OCI-LY3 (cell line): ENCODE data around the gene AFTPH.

Experiments
- H2AFZ ChIP-seq: fragments of 200-600, 300-600 bp; shearing (Covaris generic); 2 replicates; pipeline ENCODE4 v1.6.0; 2014; ENCODE audit warnings: antibody characterized with exemption, low read depth, low read length
- H3K27ac ChIP-seq: fragments of 200-600, 300-600 bp; sonication (generic); 2 replicates; pipeline ENCODE4 v1.5.1; 2014; ENCODE audit warnings: mild to moderate bottlenecking, low read length, moderate library complexity, mixed read lengths
- H3K27me3 ChIP-seq: fragments of 200-600, 300-600 bp; sonication (generic); 2 replicates; pipeline ENCODE4 v1.6.1; 2014; ENCODE audit warnings: low read depth, low read length, mixed read lengths
- H3K36me3 ChIP-seq: fragments of 200-600, 300-600 bp; sonication (generic); replicated peaks from 2 replicates; pipeline ENCODE3; 2014; ENCODE audit warnings: low read depth, low read length, mixed read lengths
- H3K4me1 ChIP-seq: fragments of 300-600, 200-600 bp; sonication (generic); 2 replicates; pipeline ENCODE4 v1.6.1; 2014; ENCODE audit warnings: low read length, mixed read lengths
- H3K4me2 ChIP-seq: fragments of 200-600, 300-600 bp; sonication (generic); 2 replicates; pipeline ENCODE4 v1.6.1; 2014; ENCODE audit warnings: low read length, mixed read lengths
- H3K4me3 ChIP-seq: fragments of 300-600, 200-600 bp; sonication (generic); 2 replicates; pipeline ENCODE4 v1.5.1; 2014; ENCODE audit warnings: antibody characterized with exemption, mild to moderate bottlenecking, low read length, moderate library complexity
- H3K79me2 ChIP-seq: fragments of 300-600, 200-600 bp; shearing (Covaris generic); 2 replicates; pipeline ENCODE4 v1.6.1; 2014; ENCODE audit warnings: mild to moderate bottlenecking, low read length, mixed read lengths
- H3K9ac ChIP-seq: fragments of 300-600, 200-600 bp; shearing (Covaris generic); 2 replicates; pipeline ENCODE4 v1.6.0; 2014; ENCODE audit warnings: mild to moderate bottlenecking, low read length, moderate library complexity
- H3K9me3 ChIP-seq: fragments of 200-600, 300-600 bp; shearing (Covaris generic); 2 replicates; pipeline ENCODE4 v1.6.1; 2014; ENCODE audit warnings: low read length, mixed read lengths; ENCODE audit not compliant: insufficient read depth
- H4K20me1 ChIP-seq: fragments of 200-600, 300-600 bp; sonication (generic); 2 replicates; pipeline ENCODE4 v1.6.1; 2016; ENCODE audit warnings: low read length, mixed read lengths; ENCODE audit not compliant: insufficient read depth
- EZH2phosphoT487 ChIP-seq: fragments of 200-600 bp; shearing (Covaris generic); IDR thresholded peaks from 2 replicates; pipeline ENCODE4 v1.6.1; 2018; ENCODE audit warnings: antibody characterized with exemption, mixed run types, low read depth
- TF ChIP-seq, protein P1 (sequence below): fragments of 200-600, 300-600 bp; sonication (generic); IDR thresholded peaks from 2 replicates; pipeline ENCODE4 v1.5.1; 2014; ENCODE audit warnings: antibody characterized with exemption, low read length, low read depth

Gene AFTPH

DNA sequence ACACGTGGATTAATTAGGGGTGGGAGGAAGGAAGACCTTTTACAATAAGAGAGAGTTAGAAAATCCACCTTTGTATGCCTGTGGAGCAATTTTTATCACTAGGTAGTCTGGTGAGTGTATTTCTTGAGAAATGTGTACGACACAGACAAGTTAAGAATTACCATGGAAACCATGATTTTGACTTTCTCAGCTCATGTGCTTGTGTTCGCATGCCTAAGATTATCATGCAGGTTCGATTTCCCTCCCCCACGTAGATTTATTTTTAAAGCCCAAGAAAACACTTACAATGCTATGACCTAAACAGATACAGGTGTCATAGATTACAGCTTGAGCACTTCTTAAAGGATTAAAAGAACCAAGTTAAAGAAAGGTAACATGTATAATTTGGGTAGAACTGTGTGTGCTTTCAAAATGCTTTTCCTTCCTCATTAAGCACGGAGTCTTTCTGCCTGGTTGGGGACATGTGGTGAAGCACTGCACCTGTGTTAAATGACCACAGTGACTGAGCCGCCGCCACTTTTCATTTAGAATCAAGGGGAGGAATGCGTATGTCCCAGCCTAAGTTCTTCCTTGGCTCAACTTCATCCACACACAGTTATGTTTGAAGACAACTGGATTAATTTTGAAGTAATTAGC, 113.0 kb downstream of the AFTPH start:
- Histone ChIP-seq H3K9me3 (no peaks in the 10 kb centered on the region), H3K27ac (no peak overlapping the region), H3K9ac (no peak overlapping the region), H3K4me1 (peaks cover 11% of the 10 kb centered on the region), H3K27me3 (no peaks in the 10 kb centered on the region), H3K79me2 (peaks cover 53% of the 10 kb centered on the region), H2AFZ (no peak overlapping the region), H4K20me1 (peaks cover 81% of the 10 kb centered on the region), H3K4me2 (no peak overlapping the region), H3K4me3 (no peak overlapping the region), H3K36me3 (peaks cover 28% of the 10 kb centered on the region)
- TF ChIP-seq, protein P1, sequence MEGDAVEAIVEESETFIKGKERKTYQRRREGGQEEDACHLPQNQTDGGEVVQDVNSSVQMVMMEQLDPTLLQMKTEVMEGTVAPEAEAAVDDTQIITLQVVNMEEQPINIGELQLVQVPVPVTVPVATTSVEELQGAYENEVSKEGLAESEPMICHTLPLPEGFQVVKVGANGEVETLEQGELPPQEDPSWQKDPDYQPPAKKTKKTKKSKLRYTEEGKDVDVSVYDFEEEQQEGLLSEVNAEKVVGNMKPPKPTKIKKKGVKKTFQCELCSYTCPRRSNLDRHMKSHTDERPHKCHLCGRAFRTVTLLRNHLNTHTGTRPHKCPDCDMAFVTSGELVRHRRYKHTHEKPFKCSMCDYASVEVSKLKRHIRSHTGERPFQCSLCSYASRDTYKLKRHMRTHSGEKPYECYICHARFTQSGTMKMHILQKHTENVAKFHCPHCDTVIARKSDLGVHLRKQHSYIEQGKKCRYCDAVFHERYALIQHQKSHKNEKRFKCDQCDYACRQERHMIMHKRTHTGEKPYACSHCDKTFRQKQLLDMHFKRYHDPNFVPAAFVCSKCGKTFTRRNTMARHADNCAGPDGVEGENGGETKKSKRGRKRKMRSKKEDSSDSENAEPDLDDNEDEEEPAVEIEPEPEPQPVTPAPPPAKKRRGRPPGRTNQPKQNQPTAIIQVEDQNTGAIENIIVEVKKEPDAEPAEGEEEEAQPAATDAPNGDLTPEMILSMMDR, result no peak
- TF ChIP-seq EZH2phosphoT487, result no peak

- no peak overlapping the region for H3K9ac ChIP-seq
- peaks cover 60% of the 10 kb centered on the region for H3K79me2 ChIP-seq
- peaks cover 88% of the 10 kb centered on the region for H4K20me1 ChIP-seq
- H3K9me3 ChIP-seq, result no peaks in the 10 kb centered on the region
- TF ChIP-seq, protein P1, result no peak
- no peak for TF ChIP-seq EZH2phosphoT487
- peaks cover 17% of the 10 kb centered on the region for H3K4me1 ChIP-seq
- H3K4me2 ChIP-seq, result no peak overlapping the region
- H2AFZ ChIP-seq, result no peak overlapping the region
- no peaks in the 10 kb centered on the region for H3K27me3 ChIP-seq
- H3K27ac ChIP-seq, result no peak overlapping the region
- H3K36me3 ChIP-seq, result peaks cover 26% of the 10 kb centered on the region
- no peak overlapping the region for H3K4me3 ChIP-seq
These were observed 113.8 kb downstream of the AFTPH start for GRCh38 chr2:64637931-64638330.

DNA sequence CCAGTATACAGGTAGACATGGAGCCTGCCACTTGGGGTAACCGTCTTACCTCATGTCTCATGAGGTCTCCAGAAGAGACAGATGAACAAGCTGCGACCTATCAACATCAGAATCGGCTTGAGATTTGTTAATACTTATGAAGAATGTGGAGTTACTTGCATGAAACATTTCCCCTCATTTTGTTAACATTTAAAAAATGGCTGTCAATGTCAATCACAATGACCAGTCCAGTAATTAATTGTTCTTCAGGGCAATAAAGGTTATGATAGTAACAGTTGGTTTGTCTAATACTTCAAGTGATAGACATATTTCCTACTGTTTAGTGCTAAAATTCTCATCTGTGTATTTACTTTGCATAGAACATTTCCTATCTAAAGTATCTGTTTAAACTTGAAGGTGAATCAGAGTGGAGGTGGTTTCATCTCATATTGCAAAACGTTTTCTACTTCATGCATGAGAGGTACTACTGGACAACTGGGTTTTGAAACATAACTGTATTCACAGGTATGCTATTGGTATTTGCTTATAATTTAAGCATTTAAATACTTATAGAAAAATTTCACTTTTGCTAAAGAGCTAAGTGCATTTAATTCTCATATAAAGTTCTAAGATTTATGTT, 114.5 kb downstream of the AFTPH start:
- peaks cover 20% of the 10 kb centered on the region for H3K36me3 ChIP-seq
- no peak overlapping the region for H3K4me2 ChIP-seq
- no peak overlapping the region for H3K4me3 ChIP-seq
- no peaks in the 10 kb centered on the region for H3K27me3 ChIP-seq
- TF ChIP-seq, protein P1, result no peak
- TF ChIP-seq EZH2phosphoT487, result no peak
- H3K9ac ChIP-seq, result no peak overlapping the region
- peaks cover 24% of the 10 kb centered on the region for H3K4me1 ChIP-seq
- H3K79me2 ChIP-seq, result peaks cover 67% of the 10 kb centered on the region
- H2AFZ ChIP-seq, result no peak overlapping the region
- no peak overlapping the region for H3K27ac ChIP-seq
- peaks cover 87% of the 10 kb centered on the region for H4K20me1 ChIP-seq
- H3K9me3 ChIP-seq, result no peaks in the 10 kb centered on the region

- Histone ChIP-seq H3K9ac (no peak overlapping the region), H3K27ac (no peak overlapping the region), H3K36me3 (peaks cover 15% of the 10 kb centered on the region), H3K9me3 (no peaks in the 10 kb centered on the region), H3K4me1 (peaks cover 35% of the 10 kb centered on the region), H2AFZ (no peak overlapping the region), H3K4me2 (no peak overlapping the region), H3K4me3 (no peak overlapping the region), H3K27me3 (no peaks in the 10 kb centered on the region), H3K79me2 (peaks cover 78% of the 10 kb centered on the region), H4K20me1 (peaks cover 95% of the 10 kb centered on the region)
- TF ChIP-seq EZH2phosphoT487, result no peak
- TF ChIP-seq, protein P1, result no peak
These were observed 115.6 kb downstream of the AFTPH start for GRCh38 chr2:64639691-64640090.
